A549 (cell line): Measurements from ENCODE around the gene NUTM2E. TPM values are rescaled to one million over a fixed set of nuclear protein-coding genes. Genes with fewer than 3 reads are reported as not detected.
"Not testable (repeated sequence)": the region's sequence is repeated elsewhere in the genome, so short reads cannot be mapped to it uniquely, and the experiment has no call there.

ENCODE experiments used
- ATAC-seq, 2 experiments: fragments of 200-7000 bp in 1 of 2; fragments of >200 bp in 1 of 2; cut with Nextera tagmentation in 1 of 2; cut with Tn5 transposase in 1 of 2; 3 replicates each; pipeline versions ENCODE4 v1.8.0 to v1.9.1; 2018 to 2020; ENCODE audit warnings: mild to moderate bottlenecking in 1 of 2, moderate library complexity in 1 of 2
- CTCF ChIA-PET: fragments of 300-600 bp; sonication (Branson Sonifier 250); formaldehyde crosslinking; extraction: SDS; loops from one replicate; lab custom pipeline; 2021; ENCODE audit warnings: antibody characterized with exemption, inconsistent platforms; lab: Yijun Ruan, JAX
- POLR2A ChIA-PET: fragments of 350-600 bp; formaldehyde crosslinking; extraction: SDS; loops from one replicate; lab custom pipeline; 2021; ENCODE audit warnings: antibody characterized with exemption, inconsistent platforms; lab: Yijun Ruan, JAX
- DNase-seq, 2 experiments: peaks; one replicate each; pipeline versions ENCODE4 v3.0.0 to v3.0.0-alpha.2; 2011 to 2016; ENCODE audit warnings: low read depth in 1 of 2, low spot score in 1 of 2
- FAIRE-seq: peaks from 2 replicates; lab custom pipeline; 2011; peaks lifted over from hg19 to GRCh38; lab: Jason Lieb, UNC
- H3K27ac ChIP-seq, 2 experiments: fragments of >200 bp; sonication (Bioruptor Twin); formaldehyde crosslinking; 3 replicates each; pipeline ENCODE4 v1.5.1; 2016 to 2017
- H3K4me1 ChIP-seq: fragments of >200 bp; sonication (Bioruptor Twin); formaldehyde crosslinking; 3 replicates; pipeline ENCODE4 v1.6.1; 2016
- H3K4me2 ChIP-seq: fragments of >200 bp; sonication (Bioruptor Twin); formaldehyde crosslinking; 3 replicates; pipeline ENCODE4 v1.6.1; 2016
- H3K4me3 ChIP-seq: fragments of >200 bp; sonication (Bioruptor Twin); formaldehyde crosslinking; 3 replicates; pipeline ENCODE4 v1.5.1; 2016
- H3K9me3 ChIP-seq: fragments of >200 bp; sonication (Bioruptor Twin); formaldehyde crosslinking; 3 replicates; pipeline ENCODE4 v1.6.1; 2016
- WGBS: methylation state at CpG from one replicate; pipeline ENCODE4 v1.1.6; 2017; ENCODE audit errors: missing lambda C conversion rate; 5-methylcytosine and 5-hydroxymethylcytosine counted together
- polyA plus RNA-seq, 4 experiments: library from polyadenylated mRNA; depleted of rRNA in 3 of 4; stranded (reverse); fragments of >200 nt; fragmentation: RNase III in 1 of 4; extraction: RNeasy Plus Mini Kit Qiagen cat#74134 plus additional on column Dnase treatment in 1 of 4; gene quantifications; 2 replicates in 3 of 4; 3 replicates in 1 of 4; pipeline ENCODE4 v1.2.3, GENCODE V29; 2011 to 2017

NUTM2E gene
- polyA plus RNA-seq, 2 of the 4 experiments (the other 2 are of a cell fraction), result 0.21 to 0.37 TPM

- CTCF ChIA-PET, FAIRE-seq, DNase-seq, POLR2A ChIA-PET, H3K9me3 ChIP-seq, H3K4me3 ChIP-seq, H3K4me1 ChIP-seq, H3K27ac ChIP-seq, ATAC-seq, H3K4me2 ChIP-seq: not testable (repeated sequence)
- 78% methylated on average over 1 of the region's 1 CpG for WGBS
Measured at GRCh38 chr10:79799337-79799736, 27.2 kb upstream of the NUTM2E start.

- CTCF ChIA-PET, H3K27ac ChIP-seq, H3K4me3 ChIP-seq, H3K4me2 ChIP-seq, POLR2A ChIA-PET, DNase-seq, ATAC-seq, H3K9me3 ChIP-seq, FAIRE-seq, H3K4me1 ChIP-seq: not testable (repeated sequence)
- 46% methylated on average over 2 of the region's 2 CpGs for WGBS
Measured at GRCh38 chr10:79805857-79806256, 20.7 kb upstream of the NUTM2E start.

GRCh38 chr10:79811895-79812294 is 14.6 kb upstream of the NUTM2E start:
- H3K27ac ChIP-seq, FAIRE-seq, ATAC-seq, CTCF ChIA-PET, DNase-seq, H3K9me3 ChIP-seq, H3K4me1 ChIP-seq, POLR2A ChIA-PET, H3K4me3 ChIP-seq, H3K4me2 ChIP-seq: not testable (repeated sequence)

GRCh38 chr10:79816290-79816689 is 10.2 kb upstream of the NUTM2E start:
- H3K9me3 ChIP-seq, ATAC-seq, H3K4me2 ChIP-seq, FAIRE-seq, H3K4me3 ChIP-seq, CTCF ChIA-PET, H3K27ac ChIP-seq, DNase-seq, POLR2A ChIA-PET, H3K4me1 ChIP-seq: not testable (repeated sequence)
- no CpG with 5 or more reads among the region's 2 CpGs for WGBS

GRCh38 chr10:79823387-79823786 is 3.2 kb upstream of the NUTM2E start:
- DNase-seq, POLR2A ChIA-PET, H3K9me3 ChIP-seq, H3K27ac ChIP-seq, FAIRE-seq, H3K4me3 ChIP-seq, H3K4me2 ChIP-seq, H3K4me1 ChIP-seq, ATAC-seq, CTCF ChIA-PET: not testable (repeated sequence)
- 86% methylated on average over 4 of the region's 6 CpGs for WGBS

- H3K4me1 ChIP-seq, CTCF ChIA-PET, FAIRE-seq, POLR2A ChIA-PET, H3K9me3 ChIP-seq: not testable (repeated sequence)
- DNase-seq (peak in 1 of 2 experiments; percentile 8), ATAC-seq (peak; percentile 47 to 61)
- Histone ChIP-seq H3K27ac (peak overlapping the region; percentile 85 to 92), H3K4me3 (peak overlapping the region; percentile 63), H3K4me2 (peak overlapping the region; percentile 75; the same call in 2 of the 3 replicates)
- under 1% methylated on average over 11 of the region's 38 CpGs for WGBS
Measured at GRCh38 chr10:79825587-79826011, 940 bp upstream of the NUTM2E start.

- POLR2A ChIA-PET, FAIRE-seq: not testable (repeated sequence)
Measured at GRCh38 chr10:79826131-79826495, 426 bp upstream of the NUTM2E start.

GRCh38 chr10:79833833-79834232 is 7.3 kb downstream of the NUTM2E start:
- ATAC-seq, DNase-seq, H3K27ac ChIP-seq, H3K4me1 ChIP-seq, POLR2A ChIA-PET, H3K4me2 ChIP-seq, CTCF ChIA-PET, H3K4me3 ChIP-seq, H3K9me3 ChIP-seq, FAIRE-seq: not testable (repeated sequence)
- WGBS, result 97% methylated on average over 3 of the region's 3 CpGs

More at GRCh38 chr10:79826131-79826495, 426 bp upstream of the NUTM2E start:
- DNase-seq (peak in 1 of 2 experiments; percentile 7), ATAC-seq (peak in 1 of 2 experiments; percentile 61; a peak in 3 of 6 replicates)
- WGBS, result no CpG with 5 or more reads among the region's 44 CpGs
- H3K9me3 ChIP-seq, H3K4me1 ChIP-seq, CTCF ChIA-PET: not testable (repeated sequence)
- 0 out of 3 replicates have a peak overlapping the region, but pooled peaks have one; percentile 30 for H3K4me2 ChIP-seq
- H3K27ac ChIP-seq, result peak overlapping the region; percentile 85 to 92
- peak overlapping the region; percentile 63 for H3K4me3 ChIP-seq

- FAIRE-seq, CTCF ChIA-PET, H3K4me2 ChIP-seq, H3K9me3 ChIP-seq, POLR2A ChIA-PET, H3K27ac ChIP-seq, DNase-seq, ATAC-seq, H3K4me3 ChIP-seq, H3K4me1 ChIP-seq: not testable (repeated sequence)
- 73% methylated on average over 2 of the region's 2 CpGs for WGBS
Measured at GRCh38 chr10:79835891-79836290, 9.4 kb downstream of the NUTM2E start.

- ATAC-seq, H3K4me1 ChIP-seq, H3K4me3 ChIP-seq, H3K4me2 ChIP-seq, H3K9me3 ChIP-seq, CTCF ChIA-PET, FAIRE-seq, DNase-seq, H3K27ac ChIP-seq, POLR2A ChIA-PET: not testable (repeated sequence)
- WGBS, result 78% methylated on average over 1 of the region's 1 CpG
Measured at GRCh38 chr10:79836891-79837290, 10.4 kb downstream of the NUTM2E start.

- DNase-seq, H3K4me1 ChIP-seq, H3K4me3 ChIP-seq, H3K4me2 ChIP-seq, CTCF ChIA-PET, ATAC-seq, H3K9me3 ChIP-seq, FAIRE-seq, H3K27ac ChIP-seq, POLR2A ChIA-PET: not testable (repeated sequence)
- 98% methylated on average over 8 of the region's 16 CpGs for WGBS
Measured at GRCh38 chr10:79838441-79838840, 11.9 kb downstream of the NUTM2E start.
